GM21825 (cell line): ENCODE results near the gene TMEM9B.
"Not testable (repeated sequence)": the region's sequence is repeated elsewhere in the genome, so short reads cannot be mapped to it uniquely, and the experiment has no call there.

Source experiments
- ATAC-seq: cut with Tn5 transposase; IDR thresholded peaks from one replicate; pipeline ENCODE4 v1.9.1; 2021; ENCODE audit warnings: mild to moderate bottlenecking, moderate library complexity; ENCODE audit not compliant: unreplicated experiment

TMEM9B gene

GRCh38 chr11:8964324-8965320 lies at the start of gene TMEM9B:
TSS of gene TMEM9B (minus strand) at chr11:8964442. CDS start at chr11:8964313, 129 bp downstream.
- ATAC-seq, result peak; percentile 75

- no peak for ATAC-seq
These were observed 49.1 kb upstream of the TMEM9B start for GRCh38 chr11:9013373-9013772.

GRCh38 chr11:9009538-9009937 lies 45.3 kb upstream of the TMEM9B start:
- not testable (repeated sequence) for ATAC-seq

- ATAC-seq, result no peak
These were observed 44.4 kb upstream of the TMEM9B start for GRCh38 chr11:9008661-9009060.

GRCh38 chr11:9008011-9008550 lies 43.8 kb upstream of the TMEM9B start:
- ATAC-seq, result no peak

GRCh38 chr11:9005087-9005486 lies 40.8 kb upstream of the TMEM9B start:
- no peak for ATAC-seq

- no peak for ATAC-seq
These were observed 40.1 kb upstream of the TMEM9B start for GRCh38 chr11:9004183-9004926.

GRCh38 chr11:9003573-9004182 lies 39.4 kb upstream of the TMEM9B start, which contains the start of gene NRIP3:
TSS of gene NRIP3 (minus strand) at chr11:9004001. CDS start at chr11:9003935, 66 bp downstream.
- no peak for ATAC-seq

- no peak for ATAC-seq
These were observed 38.8 kb upstream of the TMEM9B start for GRCh38 chr11:9002920-9003572.

GRCh38 chr11:9001736-9002135 lies 37.5 kb upstream of the TMEM9B start:
- ATAC-seq, result no peak

GRCh38 chr11:8998017-8998416 lies 33.8 kb upstream of the TMEM9B start:
- ATAC-seq, result no peak

- ATAC-seq, result no peak
These were observed 33.2 kb upstream of the TMEM9B start for GRCh38 chr11:8997451-8997850.

GRCh38 chr11:8989453-8989852 lies 25.2 kb upstream of the TMEM9B start:
- no peak for ATAC-seq

- ATAC-seq, result no peak
These were observed 24.3 kb upstream of the TMEM9B start for GRCh38 chr11:8988329-8989234.

GRCh38 chr11:8987446-8987845 lies 23.2 kb upstream of the TMEM9B start:
- no peak for ATAC-seq

- not testable (repeated sequence) for ATAC-seq
These were observed 22.5 kb upstream of the TMEM9B start for GRCh38 chr11:8986772-8987171.

- no peak for ATAC-seq
These were observed 21.2 kb upstream of the TMEM9B start for GRCh38 chr11:8985462-8985861.

GRCh38 chr11:8983552-8983951 lies 19.3 kb upstream of the TMEM9B start:
- no peak for ATAC-seq

- no peak for ATAC-seq
These were observed 16.2 kb upstream of the TMEM9B start for GRCh38 chr11:8980485-8980884.
